Uterus (tissue), 2 donors: ENCODE data around the gene ANO7.

Experiments used
- CTCF ChIP-seq, 4 experiments: fragments of 200-600 bp in 2 of 4; fragments of 450-650 bp in 2 of 4; sonication (generic) in 2 of 4; IDR thresholded peaks; one replicate each; pipeline ENCODE4 v1.5.1; 2016 to 2019; ENCODE audit warnings: antibody characterized with exemption in 4 of 4, mild to moderate bottlenecking in 2 of 4, moderate library complexity in 1 of 4
- POLR2A ChIP-seq, 2 donors: fragments of 450-650 bp; IDR thresholded peaks; one replicate each; pipeline ENCODE4 v1.6.1; 2016; ENCODE audit warnings: antibody characterized with exemption in 2 of 2, mild to moderate bottlenecking in 1 of 2, moderate library complexity in 1 of 2

- TF ChIP-seq CTCF (IDR thresholded peaks at IDR 0.05) (no peak), POLR2A (IDR thresholded peaks at IDR 0.05) (no peak)
Observed at GRCh38 chr2:241157841-241158545, 30.5 kb upstream of the ANO7 start.
